HG03575 (cell line): ENCODE measurements around the gene GUCY1A2.
"Not testable (repeated sequence)": the region's sequence is repeated elsewhere in the genome, so short reads cannot be mapped to it uniquely, and the experiment has no call there.

Source experiments
- ATAC-seq: cut with Tn5 transposase; IDR thresholded peaks from one replicate; pipeline ENCODE4 v1.9.1; 2021; ENCODE audit not compliant: unreplicated experiment, insufficient number of reproducible peaks, low FRiP score; ENCODE audit errors: extremely low read depth

GUCY1A2 gene

DNA sequence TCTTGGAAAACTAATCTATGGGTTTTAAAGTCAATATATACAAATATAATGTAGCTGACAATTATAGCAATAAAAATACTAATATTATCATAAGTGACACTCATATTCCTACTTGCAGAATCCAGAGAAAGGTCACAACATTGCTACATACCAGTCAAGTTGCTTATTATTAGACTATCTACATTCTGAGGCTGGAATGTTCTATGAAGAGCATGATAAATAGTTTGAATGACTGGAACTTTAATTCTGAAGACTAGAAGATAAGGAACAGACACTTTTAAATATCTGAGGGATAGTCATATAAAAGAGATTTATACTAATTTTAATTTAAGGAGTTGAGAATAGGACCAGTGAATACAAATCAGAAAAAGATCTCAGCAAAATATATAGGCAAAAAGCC, 146.0 kb downstream of the GUCY1A2 start:
- ATAC-seq = no peak

GRCh38 chr11:106858200-106858599, 160.1 kb downstream of the GUCY1A2 start:
- ATAC-seq = no peak

GRCh38 chr11:106856566-106856965, 161.7 kb downstream of the GUCY1A2 start:
- ATAC-seq = no peak

- ATAC-seq = no peak
Measured at GRCh38 chr11:106854429-106854828, 163.8 kb downstream of the GUCY1A2 start.

- no peak for ATAC-seq
Measured at GRCh38 chr11:106853850-106854401, 164.3 kb downstream of the GUCY1A2 start.

DNA sequence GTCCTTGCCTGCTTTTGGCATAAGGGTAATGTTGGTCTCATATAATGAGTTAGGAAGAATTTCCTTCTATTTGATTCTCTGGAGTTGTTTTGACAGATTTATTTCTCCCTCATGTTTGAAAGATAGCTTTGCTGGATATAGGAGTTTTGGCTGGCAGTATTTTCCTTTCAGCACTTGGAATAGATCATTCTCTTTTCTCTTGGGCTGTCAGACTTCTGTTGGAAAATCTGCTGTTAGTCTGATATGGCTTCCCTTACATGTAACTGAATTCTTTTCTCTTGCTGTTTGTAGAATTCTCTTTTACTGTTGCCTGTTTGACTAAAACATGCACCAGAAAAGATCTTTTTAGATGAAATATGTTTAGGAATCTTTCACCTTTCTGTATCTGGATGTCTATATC, 165.5 kb downstream of the GUCY1A2 start:
- no peak for ATAC-seq

- no peak for ATAC-seq
Measured at GRCh38 chr11:106848526-106848925, 169.8 kb downstream of the GUCY1A2 start.

DNA sequence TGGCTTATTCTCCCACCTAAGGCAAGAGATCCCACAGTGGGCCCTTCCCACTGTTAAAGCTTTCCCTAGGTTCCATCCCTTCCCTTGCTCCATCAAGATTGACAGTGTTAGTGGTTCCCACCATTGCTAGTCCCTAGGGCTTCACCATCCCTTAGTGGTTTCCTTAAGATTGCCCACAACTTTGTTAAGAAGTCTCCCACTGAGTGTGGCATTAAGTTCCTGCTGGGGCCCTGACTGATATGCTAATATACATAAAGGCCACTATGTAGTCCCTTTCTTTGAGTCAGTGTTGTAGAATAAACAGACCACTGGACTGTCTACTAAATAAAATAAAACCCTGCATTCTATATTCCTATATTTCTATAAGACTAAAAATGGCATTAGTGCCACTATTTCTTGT, 176.1 kb downstream of the GUCY1A2 start:
- no peak for ATAC-seq

DNA sequence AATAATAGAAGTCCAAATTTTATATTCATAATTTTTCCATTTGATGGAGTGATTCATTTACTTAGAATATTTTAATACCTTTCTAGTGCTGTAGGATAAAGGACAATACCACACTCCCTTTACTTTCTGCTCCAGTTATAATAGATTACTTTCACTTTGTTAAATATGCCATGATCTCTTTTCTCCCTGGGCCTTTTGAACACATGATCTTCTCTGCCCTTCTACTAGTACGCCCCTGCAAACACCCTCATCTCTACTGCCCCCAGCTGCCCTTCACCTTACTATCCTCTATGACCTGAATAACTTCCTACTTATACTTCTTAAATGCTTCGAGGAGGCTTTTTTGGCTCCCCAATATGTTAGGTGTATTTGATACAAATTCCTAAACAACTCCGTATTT, 177.3 kb downstream of the GUCY1A2 start:
- ATAC-seq = no peak

DNA sequence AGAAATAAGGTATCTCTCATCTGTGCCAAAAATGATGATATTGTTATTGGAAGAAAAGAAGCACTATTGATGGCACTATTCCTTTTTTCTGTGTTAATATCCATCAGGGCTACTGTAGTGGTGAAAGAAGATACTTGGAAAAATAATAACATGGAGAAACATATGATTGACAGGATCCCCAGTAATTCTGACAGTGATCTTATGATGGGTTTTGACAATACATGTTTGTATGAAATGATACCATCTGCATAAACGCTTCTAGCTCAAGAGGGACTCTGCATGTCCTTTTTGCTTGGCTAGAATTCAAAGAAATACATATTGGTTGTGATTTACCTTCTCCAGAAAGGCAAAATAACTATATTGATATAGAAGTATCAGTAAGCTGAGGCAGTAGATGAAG, 178.1 kb downstream of the GUCY1A2 start:
- no peak for ATAC-seq

- ATAC-seq = no peak
Measured at GRCh38 chr11:106834567-106834966, 183.7 kb downstream of the GUCY1A2 start.

DNA sequence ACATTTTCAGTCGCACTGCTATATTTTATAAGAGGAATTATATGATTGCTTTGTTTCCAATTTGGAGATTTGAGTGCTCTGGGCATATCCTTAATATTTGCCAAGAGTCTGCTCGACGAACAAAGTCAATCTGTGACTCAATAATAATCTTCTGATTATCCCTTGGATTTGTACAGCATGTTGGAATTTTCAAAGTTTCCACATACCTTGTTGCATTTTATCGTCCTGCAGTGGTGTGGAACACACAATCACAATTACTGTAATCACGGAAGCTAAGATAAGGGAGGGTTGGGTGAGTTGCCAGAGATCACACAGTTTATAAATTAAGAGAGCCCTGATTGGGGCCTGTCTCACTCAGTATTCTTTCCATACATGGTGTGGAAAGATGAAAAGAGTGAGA, 189.3 kb downstream of the GUCY1A2 start:
- ATAC-seq = no peak

GRCh38 chr11:106828576-106828975, 189.7 kb downstream of the GUCY1A2 start:
- no peak for ATAC-seq

DNA sequence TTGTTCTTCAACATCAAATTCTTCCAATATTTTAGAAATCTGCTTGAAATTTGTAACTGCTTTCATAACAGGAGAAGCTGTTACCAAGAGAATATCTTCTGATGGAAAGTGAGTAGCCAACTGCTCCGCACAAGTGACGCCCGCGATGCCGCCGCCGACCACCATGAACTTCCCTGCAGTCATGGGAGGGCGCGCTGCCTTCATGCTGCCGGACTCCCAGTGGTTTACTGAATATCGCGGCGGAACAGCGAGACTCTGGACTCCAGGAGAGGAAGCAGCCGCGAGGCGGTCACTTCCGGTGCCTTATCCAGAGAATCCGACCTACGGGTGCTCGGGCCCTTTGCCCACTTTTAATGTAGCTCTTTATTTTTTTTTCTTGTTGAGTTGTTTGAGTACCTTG, 190.6 kb downstream of the GUCY1A2 start:
- ATAC-seq = no peak

GRCh38 chr11:106826558-106826957, 191.7 kb downstream of the GUCY1A2 start:
- not testable (repeated sequence) for ATAC-seq

GRCh38 chr11:106821826-106822225, 196.4 kb downstream of the GUCY1A2 start:
- ATAC-seq = no peak

GRCh38 chr11:106821291-106821690, 197.0 kb downstream of the GUCY1A2 start:
- ATAC-seq = no peak

DNA sequence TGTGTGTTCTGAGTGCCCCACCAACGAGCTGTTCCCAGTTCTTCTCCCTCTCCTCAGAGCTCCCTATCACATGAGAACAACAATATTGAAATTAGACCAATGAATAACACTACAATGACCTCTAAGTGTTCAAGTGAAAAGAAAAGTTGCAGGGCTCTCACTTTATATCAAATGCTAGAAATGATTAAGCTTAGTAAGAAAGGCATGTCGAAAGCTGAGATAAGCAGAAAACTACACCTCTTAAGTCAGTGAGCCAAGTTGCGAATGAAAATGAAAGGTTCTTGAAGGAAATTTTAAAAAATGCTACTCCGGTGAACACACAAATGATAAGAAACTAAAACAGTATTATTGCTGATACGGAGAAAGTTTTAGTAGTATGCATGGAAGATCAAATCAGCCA, 199.8 kb downstream of the GUCY1A2 start:
- no peak for ATAC-seq

DNA sequence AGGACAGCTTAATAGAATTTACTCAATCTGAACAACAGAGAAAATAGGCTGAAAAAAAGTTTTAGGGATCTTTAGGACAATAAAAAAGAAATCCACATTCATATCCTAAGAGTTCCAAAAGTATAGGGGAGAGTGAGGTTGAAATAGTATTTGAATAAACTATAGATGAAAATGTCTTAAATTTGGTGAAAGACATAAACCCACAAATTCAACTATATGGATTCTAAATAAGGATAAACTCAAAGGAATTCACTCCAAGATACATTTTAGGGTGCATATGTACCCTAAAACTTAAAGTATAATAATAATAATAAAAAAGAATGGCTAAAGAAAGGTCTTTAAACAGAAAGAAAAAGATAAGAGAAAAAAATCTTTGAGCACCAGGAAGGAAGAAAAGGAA, 203.1 kb downstream of the GUCY1A2 start:
- ATAC-seq = no peak

DNA sequence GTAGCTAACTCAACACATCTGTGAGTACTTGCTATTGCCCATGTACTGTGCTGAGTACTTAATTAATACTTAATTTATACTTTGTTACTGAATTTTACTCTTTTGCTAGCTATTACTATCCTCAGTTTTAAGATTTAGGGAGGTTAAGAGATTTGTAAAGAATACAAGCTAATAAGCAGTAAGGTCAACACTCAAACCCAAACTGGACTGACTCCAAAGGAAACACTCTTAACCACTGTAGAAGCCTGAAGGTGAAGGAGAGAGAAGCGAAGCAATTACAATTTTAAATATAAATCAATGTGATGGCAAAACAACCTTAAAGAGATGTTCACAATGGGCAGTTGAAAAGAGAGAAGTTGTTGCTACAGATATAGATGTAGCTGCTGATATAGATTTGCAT, 204.5 kb downstream of the GUCY1A2 start:
- no peak for ATAC-seq

GRCh38 chr11:106794058-106794457, 224.2 kb downstream of the GUCY1A2 start:
- ATAC-seq = no peak

- ATAC-seq = no peak
Measured at GRCh38 chr11:106789406-106789805, 228.9 kb downstream of the GUCY1A2 start.
